ENCODE data around the gene SLC39A5.
"Not testable (repeated sequence)": the region's sequence is repeated elsewhere in the genome, so short reads cannot be mapped to it uniquely, and the experiment has no call there.

SLC39A5 gene

GRCh38 chr12:56282579-56282978 is 52.7 kb downstream of the SLC39A5 start:
- no peak for DNase-seq

- not testable (repeated sequence) for DNase-seq
Observed at GRCh38 chr12:56284263-56284662, 54.4 kb downstream of the SLC39A5 start.

- DNase-seq = no peak
Observed at GRCh38 chr12:56286044-56286830, 56.4 kb downstream of the SLC39A5 start.

All from CD4-positive, alpha-beta T cell treated with Interleukin-17A for 4 hours (primary cell).